HG03565 (cell line): ENCODE data around the gene CEP68.
A peak's percentile ranks its signal among the peaks of the same experiment; 100 is the strongest.
"Not testable (repeated sequence)": the region's sequence is repeated elsewhere in the genome, so short reads cannot be mapped to it uniquely, and the experiment has no call there.

Experiments
- ATAC-seq: cut with Tn5 transposase; IDR thresholded peaks from one replicate; pipeline ENCODE4 v1.9.1; 2021; ENCODE audit warnings: mild to moderate bottlenecking, moderate library complexity; ENCODE audit not compliant: unreplicated experiment

The CEP68 gene, protein sequence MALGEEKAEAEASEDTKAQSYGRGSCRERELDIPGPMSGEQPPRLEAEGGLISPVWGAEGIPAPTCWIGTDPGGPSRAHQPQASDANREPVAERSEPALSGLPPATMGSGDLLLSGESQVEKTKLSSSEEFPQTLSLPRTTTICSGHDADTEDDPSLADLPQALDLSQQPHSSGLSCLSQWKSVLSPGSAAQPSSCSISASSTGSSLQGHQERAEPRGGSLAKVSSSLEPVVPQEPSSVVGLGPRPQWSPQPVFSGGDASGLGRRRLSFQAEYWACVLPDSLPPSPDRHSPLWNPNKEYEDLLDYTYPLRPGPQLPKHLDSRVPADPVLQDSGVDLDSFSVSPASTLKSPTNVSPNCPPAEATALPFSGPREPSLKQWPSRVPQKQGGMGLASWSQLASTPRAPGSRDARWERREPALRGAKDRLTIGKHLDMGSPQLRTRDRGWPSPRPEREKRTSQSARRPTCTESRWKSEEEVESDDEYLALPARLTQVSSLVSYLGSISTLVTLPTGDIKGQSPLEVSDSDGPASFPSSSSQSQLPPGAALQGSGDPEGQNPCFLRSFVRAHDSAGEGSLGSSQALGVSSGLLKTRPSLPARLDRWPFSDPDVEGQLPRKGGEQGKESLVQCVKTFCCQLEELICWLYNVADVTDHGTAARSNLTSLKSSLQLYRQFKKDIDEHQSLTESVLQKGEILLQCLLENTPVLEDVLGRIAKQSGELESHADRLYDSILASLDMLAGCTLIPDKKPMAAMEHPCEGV

DNA sequence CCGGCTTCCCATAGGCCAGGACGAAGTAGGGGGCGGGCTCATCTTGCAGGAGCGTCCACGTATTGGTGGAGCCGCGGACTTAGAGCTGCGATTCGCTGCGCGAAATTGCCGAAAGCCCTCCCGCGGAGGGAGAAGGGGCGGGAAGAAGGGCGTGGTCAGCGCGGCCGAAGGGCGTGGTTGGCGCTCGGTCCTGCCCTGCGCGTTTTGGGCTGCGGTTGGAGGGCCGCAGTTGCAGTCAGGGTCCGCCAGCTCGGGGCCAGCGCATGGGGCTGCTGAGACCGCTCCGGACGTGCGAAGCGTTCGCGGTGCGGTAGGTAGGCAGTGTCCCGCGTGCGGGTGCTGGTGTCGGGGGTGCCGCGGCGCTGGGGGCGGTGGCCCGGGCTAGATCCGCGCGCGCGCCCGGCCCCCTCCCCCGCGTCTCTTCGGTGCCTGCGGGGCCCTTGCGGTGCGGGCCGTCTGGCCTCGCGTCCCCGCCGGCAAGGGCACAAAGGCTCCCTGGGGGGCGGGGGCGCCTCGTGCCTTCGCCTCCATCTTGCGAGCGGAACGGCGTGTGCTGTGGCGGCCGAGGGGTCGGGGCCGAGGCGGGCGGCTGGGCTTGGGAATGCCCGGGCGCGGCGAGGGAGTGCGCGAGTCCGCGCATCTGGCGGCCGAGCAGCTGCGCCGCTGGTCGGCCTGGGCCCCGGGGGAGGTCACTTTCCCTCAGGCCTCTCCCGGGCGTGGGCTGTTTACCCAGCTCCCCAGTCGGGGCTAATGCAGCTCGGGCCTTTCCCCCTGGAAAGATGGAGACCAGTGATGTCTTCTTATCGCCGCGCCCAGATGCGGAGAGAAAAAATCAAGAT is at the start of gene CEP68:
CEP68 (plus strand) TSS at position 202 of the 839 bp plus-strand sequence. CDS start 13,029 bp downstream, outside the sequence.
- ATAC-seq, result peak; percentile 64

- ATAC-seq, result no peak
Measured at GRCh38 chr2:65013776-65014175, 42.4 kb upstream of the CEP68 start.

DNA sequence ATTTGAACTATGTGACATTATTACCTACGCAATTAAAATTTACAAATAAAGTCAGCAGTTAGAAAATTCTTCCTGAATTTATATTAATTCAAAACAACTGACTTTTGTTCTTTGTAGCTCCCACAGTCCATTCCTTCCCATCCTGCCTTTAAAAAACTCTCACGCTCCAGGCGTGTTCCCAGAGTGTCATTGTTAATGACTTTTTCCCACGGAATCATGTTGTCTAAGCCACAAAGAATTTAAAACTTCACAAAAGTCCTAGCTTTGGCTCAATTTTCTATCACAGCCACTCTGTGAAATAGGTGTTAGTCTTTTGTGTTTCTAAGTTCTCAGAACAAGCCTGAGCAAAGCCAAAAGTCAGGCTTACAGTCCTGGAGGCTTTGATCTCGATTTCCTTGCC is 40.5 kb upstream of the CEP68 start:
- ATAC-seq, result no peak

- ATAC-seq, result no peak
Measured at GRCh38 chr2:65016789-65017188, 39.4 kb upstream of the CEP68 start.

DNA sequence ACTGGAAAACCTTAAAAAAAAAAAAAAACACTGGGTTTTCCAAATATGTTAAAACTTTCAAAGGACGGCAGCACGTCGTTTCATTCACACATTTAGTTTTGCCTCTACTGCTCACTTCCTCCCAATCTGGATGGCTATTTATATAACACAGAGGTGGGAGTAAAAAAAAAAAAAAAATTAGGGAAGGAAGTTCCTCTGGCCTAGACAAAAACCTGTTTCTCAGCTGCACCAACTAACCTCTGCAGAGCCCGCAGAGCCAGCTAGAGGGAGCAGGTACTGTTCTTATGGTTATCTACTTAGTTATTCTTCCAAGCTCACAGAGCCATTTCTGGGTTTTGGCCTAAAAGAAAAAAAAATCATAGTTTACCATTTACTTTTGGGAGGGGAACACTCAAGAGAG is 38.9 kb upstream of the CEP68 start:
- ATAC-seq, result no peak

- ATAC-seq, result no peak
Measured at GRCh38 chr2:65018141-65018582, 38.1 kb upstream of the CEP68 start.

- ATAC-seq, result no peak
Measured at GRCh38 chr2:65019010-65019409, 37.2 kb upstream of the CEP68 start.

- ATAC-seq, result no peak
Measured at GRCh38 chr2:65019675-65020195, 36.5 kb upstream of the CEP68 start.

DNA sequence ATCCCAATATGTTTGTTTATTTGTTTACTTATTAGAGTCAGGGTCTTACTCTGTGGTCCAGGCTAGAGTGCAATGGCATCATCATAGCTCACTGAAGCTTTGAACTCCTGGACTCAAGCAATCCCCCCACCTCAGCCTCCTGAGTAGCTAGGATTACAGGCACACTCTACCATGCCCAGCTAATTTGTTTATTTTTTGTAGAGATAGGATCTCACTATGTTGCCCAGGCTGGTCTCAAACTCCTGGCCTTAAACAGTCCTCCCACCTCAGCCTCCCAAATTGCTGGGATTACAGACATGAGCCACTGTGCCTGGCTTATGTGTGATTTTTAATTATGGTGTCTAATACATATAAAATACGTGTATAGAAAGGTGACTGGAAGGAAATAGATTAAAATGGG is 36.0 kb upstream of the CEP68 start:
- ATAC-seq, result not testable (repeated sequence)

DNA sequence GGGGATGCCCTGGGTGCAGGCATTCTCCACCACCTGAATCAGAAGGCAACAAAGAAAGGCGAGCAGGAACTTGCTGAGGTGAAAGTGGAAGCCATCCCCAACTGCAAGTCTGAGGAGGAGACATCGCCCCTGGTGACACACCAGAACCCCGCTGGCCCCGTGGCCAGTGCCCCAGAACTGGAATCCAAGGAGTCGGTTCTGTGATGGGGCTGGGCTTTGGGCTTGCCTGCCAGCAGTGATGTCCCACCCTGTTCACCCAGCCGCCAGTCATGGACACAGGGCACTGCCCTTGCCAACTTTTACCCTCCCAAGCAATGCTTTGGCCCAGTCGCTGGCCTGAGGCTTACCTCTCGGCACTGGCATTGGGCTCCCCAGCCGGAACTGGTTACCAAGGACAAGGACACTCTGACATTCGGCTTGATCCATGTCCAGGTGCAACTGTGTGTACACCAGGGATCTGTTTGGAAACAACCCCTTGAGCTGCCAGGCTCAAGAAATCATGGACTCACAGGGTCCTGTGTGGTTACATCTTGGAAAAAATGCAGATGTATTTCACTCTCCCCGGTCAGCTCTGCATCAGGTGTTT is 35.2 kb upstream of the CEP68 start:
- no peak for ATAC-seq

DNA sequence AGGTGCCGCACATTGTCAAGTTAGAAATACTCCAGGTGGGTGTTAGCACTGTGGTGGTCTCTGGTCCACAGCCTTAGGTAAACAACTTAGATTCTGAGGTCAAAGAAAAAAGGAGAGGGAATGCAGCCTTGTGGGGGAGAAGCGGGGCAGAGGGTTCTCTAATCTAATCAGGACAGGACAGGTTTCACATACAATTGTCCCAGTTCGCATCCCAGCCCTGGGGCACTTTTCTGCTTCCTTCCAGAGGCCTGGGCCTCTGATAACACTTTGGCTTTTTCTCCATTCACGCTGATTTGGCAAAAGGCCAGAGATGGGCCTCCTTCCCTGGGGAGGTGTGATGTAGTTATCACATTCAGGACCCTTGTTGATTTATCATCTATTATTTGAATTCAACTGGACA is 34.5 kb upstream of the CEP68 start:
- ATAC-seq, result no peak

DNA sequence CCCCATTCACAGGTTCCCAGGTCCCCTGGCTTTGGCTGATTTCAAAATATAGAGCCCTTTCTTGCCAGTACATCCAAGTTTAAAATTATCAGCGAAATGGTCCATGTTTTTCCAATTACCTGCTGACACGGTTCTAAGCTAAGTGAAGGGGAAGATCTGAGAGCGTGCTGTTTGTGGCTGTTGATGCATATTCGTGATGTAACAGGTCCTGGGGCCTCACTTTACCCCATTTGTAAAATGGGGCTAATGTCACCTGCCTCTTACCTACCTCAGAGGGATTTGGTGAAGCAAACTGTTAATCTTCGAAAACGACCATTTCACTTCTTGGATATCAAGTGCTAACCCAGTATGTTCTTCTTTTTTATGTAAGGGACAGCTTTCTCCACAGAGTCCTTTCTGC is 34.0 kb upstream of the CEP68 start:
- ATAC-seq, result no peak

DNA sequence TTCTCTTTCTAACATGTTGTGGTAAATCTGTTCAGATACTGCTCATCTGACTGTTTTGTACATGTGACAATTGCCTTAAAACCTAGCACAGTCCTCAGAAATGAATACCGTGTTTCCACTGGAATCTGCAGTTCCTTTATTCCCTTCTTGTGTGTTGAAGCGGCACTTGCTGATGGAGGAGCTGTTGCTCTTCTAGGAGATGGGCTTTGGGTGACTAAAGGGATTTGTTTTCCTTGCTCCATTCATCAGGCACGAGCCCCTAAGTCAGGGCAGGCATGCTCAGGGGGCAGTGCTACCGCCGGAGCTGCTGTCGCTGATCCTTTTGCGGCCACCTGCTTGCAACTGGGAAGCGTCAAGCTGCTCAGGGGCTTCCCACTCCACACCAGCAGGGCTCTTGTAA is 32.5 kb upstream of the CEP68 start:
- ATAC-seq, result no peak

- no peak for ATAC-seq
Measured at GRCh38 chr2:65024149-65024829, 31.9 kb upstream of the CEP68 start.

DNA sequence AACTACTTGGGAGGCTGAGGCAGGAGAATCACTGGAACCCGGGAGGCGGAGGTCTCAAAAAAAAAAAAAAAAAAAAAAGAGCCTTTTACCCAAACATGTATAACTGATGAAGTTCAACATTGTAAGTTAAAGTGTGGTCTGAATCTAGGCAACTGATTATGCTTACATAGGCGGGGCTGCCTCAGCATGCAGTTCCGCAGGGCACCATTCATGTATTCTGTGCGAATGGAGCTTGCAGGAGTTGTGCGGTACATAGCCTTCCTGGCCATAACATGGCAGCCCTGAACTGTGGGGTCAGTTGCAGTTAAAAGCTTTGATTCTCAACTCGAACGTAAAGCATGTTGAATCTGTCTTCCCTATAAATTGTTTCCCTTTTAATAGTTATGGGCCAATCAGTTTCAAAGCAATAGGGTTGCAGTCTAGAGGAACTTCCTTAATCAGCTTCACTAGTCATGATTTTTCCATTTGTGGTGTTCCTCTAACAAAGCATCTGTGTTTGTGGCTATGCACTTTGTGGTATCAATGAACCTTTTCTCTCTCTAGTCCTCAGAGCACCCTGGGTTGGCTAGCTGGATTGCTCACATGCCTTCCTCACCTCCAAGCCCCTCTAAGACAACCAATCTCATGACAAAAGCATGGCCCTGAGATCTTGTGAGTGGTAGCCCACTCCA is 30.6 kb upstream of the CEP68 start:
- ATAC-seq, result no peak

DNA sequence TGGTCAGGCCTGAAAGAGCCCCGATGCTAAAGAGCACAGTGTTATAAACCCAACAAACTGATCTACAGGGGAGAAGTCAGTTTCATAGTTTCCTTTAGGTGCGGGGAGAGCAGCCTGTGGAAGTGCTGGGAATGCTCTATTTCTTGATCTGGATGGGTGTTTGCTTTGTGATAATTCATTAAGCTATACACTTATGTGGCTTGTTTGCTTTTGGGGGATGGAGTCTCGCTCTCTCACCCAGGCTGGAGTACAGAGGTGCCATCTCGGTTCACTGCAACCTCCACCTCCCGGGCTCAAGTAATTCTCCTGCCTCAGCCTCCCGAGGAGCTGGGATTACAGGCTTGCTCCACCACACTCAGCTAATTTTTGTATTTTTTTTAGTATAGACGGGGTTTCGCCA is 30.1 kb upstream of the CEP68 start:
- no peak for ATAC-seq

- no peak for ATAC-seq
Measured at GRCh38 chr2:65026704-65027464, 29.3 kb upstream of the CEP68 start.

GRCh38 chr2:65027616-65028244 is 28.5 kb upstream of the CEP68 start:
- ATAC-seq, result no peak
